Measurements from ENCODE around the gene WSB2.
"Not testable (repeated sequence)": the region's sequence is repeated elsewhere in the genome, so short reads cannot be mapped to it uniquely, and the experiment has no call there.

WSB2 gene
- 19.1 to 19.6 reads per million in 2 donors for total RNA-seq

DNA sequence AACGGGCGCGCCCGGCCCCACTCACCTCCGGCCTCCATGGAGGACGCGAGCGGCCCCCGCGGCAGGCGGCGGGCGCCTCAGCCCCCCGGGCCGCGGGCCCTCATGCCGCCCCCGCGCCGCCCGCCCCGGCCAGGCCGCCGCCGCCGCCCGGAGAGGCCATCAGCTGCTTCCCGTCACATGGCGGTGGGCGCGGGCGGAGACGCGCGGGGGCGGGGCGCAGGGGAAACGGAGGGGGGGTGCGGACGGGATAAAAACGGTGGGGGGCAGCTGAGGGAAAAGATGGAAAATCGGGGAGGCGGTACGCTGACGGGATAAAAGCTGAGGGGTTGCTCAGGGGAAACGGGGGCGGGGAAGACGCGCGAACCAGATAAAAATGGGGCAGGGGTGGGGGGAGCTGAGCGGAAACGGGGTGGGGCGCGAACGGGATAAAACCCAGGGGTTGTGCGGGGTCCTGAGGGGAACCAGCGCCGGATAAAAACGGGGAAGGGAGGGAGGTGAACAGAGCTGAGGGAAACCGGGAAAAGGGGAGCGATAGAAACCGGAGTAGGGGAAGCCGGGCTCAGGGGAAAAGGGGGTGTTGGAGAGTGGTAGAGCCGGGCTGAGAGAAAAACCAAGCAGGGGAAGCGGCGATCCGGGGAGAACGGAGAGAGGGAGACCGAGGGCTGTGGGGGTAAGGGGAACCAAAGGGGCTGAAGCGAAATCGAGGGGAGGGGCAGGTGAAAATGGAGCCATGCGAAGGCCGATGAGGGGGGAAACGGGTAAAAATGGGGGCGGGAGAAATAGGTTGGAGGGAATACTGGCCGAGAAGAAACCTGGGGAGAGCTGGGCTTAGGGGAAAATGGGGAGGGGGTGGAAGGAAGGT lies at the start of gene WSB2:
WSB2 (minus strand) TSS at position 169 of the 862 bp plus-strand sequence; CDS start at position 38, 131 bp downstream.
- DNase-seq = peak; percentile 29 to 63 (median 33)

GRCh38 chr12:118109088-118109487 lies 48.1 kb upstream of the WSB2 start:
- no peak for DNase-seq

DNA sequence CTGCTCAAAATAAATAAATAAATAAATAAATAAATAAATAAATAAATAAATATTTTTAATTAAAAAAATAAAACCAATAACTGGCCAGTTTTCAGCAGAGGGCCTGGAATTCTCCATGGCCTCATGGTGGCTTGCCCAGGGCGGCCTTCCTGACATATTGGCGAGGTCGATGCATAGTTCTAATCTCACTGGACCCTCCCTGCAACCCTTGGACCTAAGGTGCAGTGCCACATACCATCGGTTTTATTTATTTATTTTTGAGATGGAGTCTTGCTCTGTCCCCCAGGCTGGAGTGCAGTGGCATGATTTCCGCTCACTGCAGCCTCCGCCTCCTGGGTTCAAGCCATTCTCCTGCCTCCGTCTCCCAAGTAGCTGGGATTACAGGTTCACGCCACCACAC lies 46.7 kb upstream of the WSB2 start:
- DNase-seq = no peak

- DNase-seq = no peak
These were observed 46.0 kb upstream of the WSB2 start for GRCh38 chr12:118107011-118107410.

DNA sequence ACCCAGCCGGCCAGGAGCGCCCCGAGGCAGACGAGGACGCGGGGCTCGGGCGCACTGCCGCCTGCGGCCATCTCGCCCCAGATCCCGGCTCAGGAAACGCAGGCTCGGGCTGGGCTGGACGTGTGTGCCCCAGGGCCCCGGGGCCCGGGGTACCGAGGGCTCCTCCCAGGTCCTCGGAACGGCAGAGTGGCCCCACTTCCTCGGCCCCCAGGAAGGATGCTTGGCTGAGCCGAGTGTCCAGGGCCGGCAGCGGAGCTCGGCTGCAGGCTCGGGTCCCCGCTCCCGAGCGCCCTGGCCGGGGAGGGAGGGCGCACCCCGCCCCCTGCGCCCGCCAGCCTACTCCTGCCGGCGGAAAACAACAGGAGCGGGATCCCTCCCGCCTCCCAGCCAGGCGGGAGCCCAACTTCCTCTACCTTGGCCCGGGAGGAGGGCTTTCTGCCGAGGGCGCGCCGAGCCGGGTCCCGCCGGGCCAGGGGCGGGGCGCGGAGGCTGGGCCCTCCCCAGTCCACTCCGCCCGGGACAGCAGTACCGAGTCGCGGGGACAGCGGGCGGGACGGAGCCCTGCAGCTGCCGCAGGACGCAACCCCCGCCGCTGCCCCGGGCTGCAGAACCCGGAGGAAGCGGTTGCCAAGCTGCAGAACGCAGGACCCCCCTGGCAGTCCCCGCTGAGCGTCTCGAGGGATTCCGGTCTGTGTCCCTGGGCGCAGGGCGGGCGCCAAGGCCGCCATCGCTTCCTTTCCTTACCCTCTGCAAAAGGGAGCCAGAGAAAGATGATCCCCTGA lies 42.8 kb upstream of the WSB2 start, which contains the start of gene VSIG10:
VSIG10 (minus strand) TSS at position 411 of the 782 bp plus-strand sequence; CDS start at position 71, 340 bp downstream.
- DNase-seq = peak in 2 of 5 experiments; percentile 4 to 45

DNA sequence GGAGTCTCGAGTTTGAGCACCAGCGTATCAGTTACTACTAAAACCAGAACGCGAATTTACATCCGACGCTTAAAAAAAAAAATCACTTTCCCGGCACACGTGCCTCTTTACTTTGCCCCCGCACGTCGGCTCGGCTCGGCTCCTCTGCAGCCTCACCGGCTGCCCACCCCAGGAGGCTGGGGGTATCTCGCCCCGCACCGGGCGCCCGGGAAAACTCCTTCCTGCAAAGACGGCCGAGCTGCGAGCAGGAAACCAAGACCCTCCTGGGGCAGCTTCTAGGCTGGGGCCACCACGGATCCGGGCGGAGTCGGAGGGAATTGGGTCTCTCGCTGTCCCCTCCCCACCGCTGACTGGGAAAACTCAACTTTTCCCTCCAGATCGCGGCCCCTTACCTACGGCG lies 42.2 kb upstream of the WSB2 start:
- peak in 1 of 5 experiments; percentile 20 for DNase-seq

GRCh38 chr12:118102609-118103008 lies 41.6 kb upstream of the WSB2 start:
- DNase-seq = no peak

DNA sequence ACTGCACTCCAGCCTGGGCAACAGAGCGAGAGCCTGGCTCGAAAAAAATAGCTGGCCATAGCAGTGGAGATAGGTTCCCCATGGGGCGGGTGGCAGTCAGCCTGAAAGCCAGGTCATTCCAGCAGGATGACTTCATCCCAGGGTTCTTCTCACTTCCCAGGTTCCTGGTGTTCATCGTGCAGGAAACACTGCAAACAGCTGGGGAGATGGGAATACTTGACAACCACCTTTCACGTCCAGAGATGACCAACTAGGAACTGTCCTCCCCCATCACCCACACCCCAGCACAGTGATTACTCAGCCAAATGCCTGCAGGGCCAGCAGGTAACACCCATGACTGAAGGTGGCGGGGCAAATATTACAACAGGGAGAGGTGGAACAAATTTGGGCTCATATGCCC lies 41.1 kb upstream of the WSB2 start:
- DNase-seq = no peak

- DNase-seq = no peak
These were observed 40.1 kb upstream of the WSB2 start for GRCh38 chr12:118101051-118101450.

GRCh38 chr12:118098911-118099671 lies 38.1 kb upstream of the WSB2 start:
- no peak for DNase-seq

DNA sequence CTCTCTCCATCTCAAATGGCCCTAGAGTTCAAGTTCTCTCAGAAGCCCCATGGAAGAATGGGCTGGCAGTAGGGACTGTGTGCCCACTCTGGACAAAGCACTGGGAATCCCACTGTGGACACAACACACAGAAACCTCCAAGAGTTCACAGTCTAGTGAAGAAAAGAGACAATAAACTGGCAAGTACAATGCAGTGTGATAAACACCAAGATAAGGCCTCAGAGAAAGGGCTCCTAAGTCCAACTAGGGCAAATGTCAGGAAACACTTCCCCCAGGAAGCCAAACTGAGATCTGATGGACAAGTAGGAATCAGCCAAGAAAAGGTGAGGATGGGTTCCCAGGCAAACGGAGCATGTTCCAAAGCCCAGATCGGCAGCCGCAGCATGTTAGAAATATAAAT lies 37.4 kb upstream of the WSB2 start:
- no peak for DNase-seq

DNA sequence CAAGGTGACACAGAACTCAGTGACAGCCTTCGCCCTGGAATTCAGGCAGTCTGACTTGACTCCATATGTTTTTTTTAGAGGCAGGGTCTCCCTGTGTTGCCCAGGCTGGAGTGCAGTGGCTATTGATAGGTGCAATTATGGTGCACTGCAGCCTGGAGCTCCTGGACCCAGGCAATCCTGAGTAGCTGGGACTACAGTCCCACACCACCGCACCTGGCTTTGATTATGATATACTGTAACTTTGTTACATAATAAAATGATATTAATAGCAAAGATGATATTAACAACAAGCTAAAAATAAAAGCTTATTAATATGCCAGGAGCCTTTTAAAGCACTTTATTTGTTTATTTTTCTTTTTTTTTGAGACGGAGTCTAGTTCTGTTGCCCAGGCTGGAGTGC lies 33.1 kb upstream of the WSB2 start:
- no peak for DNase-seq

- no peak for DNase-seq
These were observed 28.8 kb upstream of the WSB2 start for GRCh38 chr12:118089782-118090181.

GRCh38 chr12:118082161-118082560 lies 21.2 kb upstream of the WSB2 start:
- DNase-seq = no peak

- DNase-seq = not testable (repeated sequence)
These were observed 20.5 kb upstream of the WSB2 start for GRCh38 chr12:118081521-118081920.

DNA sequence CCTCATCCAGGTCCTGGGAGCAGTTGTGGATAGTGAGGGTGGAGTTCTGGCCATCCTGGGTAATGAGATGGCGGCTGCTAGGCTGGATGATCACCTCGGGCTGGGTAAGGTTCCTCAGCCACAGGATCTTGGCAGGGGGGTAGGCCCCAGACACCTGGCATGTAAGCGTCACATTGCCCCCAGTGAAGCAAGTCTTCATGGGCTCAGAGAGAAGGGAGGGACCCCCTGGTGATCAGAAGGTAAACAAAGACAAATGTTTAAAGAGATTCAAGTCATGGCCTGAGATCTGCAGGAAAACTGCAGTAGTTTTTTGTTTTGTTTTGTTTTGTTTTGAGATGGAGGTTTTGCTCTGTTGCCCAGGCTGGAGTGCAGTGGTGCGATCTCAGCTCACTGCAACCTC lies 12.8 kb upstream of the WSB2 start:
- DNase-seq = no peak

DNA sequence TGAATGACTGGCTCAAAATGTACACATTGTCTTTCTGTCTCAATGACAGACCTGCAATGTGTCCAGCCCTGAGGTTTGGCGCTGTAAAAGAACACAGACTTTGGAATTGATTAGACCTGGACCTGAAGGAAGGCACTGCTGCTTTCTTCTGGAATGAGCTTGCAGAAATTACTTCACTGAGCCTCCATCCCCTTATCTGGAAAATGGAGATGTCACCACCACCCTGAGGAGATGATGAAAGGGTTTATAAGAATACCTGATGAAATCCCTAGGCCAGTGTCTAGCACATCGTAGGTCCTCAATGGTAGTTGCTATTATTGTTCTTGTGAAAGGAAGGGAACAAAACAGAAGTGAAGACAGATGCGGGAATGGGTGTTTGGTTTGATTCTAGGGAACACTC lies 9.7 kb upstream of the WSB2 start:
- DNase-seq = no peak

DNA sequence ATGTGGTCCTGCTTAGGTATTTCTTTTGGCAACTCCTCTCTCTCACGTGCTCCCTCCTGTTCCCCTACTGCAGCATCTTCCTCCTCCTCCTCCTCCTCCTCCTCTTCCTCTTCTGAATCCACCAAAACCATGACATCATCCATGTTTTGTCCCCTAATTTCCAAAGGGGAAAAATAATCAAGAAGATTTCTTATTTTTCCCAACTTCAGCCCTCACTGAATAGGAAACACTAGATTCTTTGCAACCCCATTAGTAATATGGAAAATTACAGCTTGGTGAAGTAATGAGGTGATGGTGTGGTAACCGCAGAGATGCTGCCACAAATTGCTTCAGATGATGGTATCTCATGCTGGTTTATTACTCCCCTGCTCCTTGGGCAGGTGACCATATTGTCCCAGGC lies 7.5 kb upstream of the WSB2 start:
- peak in 1 of 5 experiments; percentile 58 for DNase-seq

DNA sequence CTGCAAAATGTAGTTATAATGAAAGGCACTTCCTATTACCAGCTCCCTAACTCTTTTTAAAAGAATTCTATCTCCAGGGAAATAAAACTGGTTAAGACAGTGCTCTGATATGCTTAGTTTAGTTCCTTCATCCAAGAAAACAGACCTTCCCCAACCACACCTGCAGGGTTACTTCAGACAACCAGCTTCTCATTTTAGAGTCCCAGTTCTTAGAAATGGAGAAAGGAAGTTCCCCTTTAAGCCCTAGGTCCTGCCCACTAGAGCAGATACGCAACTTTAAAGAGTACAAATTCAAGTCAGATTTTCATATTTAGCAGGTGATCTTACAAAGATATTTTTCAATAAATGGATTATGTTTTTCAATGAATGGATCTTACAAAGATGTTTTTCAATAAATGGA lies 4.4 kb upstream of the WSB2 start:
- DNase-seq = no peak

DNA sequence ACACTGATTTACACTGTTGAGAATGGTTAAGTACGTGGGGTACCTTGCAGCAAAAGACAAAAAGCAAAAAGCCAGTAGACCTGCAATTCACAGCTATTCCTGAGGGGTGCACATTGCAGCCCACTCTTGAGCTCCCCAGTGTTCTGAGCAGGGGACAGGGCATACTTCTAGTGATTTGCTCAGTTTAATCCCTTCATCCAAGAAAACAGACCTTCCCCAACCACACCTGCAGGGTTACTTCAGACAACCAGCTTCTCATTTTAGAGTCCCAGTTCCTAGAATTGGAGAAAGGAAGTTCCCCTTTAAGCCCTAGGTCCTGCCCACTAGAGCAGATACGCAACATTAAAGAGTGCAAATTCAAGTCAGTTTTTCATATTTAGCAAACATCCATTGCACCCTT lies 3.6 kb upstream of the WSB2 start:
- DNase-seq = peak in 1 of 5 experiments; percentile 72

GRCh38 chr12:118063576-118064391 lies 2.8 kb upstream of the WSB2 start:
- no peak for DNase-seq
